Pons (tissue), 1 donor: ENCODE results near the gene KLF16.

Experiments used
- DNase-seq: peaks from one replicate; pipeline ENCODE4 v3.0.0-alpha.2; 2016; ENCODE audit warnings: low spot score

Gene KLF16

DNA sequence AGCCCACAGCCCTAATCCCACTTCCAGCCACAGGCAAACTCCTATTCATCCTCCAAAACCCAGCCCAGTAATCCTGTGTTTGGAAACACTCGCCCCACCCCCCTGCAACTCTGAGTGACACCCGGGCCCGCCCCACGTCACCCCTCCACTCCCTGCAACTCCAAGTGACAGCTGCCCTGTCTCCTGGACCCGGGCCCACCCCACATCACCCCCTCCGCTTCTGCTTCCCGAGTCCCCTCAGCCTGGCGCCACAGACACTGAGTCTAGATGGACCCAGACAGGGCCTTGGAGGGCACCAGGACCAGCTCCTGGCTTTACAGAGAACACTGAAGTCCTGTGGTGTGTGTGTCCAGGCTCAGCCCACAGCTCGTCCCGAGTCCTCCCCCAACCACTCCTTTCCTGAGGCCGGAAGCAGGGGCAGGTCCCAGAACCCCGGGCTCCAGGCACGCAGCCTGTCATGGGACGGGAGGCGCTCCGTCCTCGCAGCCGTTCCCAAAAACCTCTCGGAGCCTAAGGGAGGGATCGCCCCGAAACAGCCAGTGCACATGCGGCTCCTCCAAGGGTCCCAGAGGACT lies 22.8 kb downstream of the KLF16 start:
- no peak for DNase-seq

DNA sequence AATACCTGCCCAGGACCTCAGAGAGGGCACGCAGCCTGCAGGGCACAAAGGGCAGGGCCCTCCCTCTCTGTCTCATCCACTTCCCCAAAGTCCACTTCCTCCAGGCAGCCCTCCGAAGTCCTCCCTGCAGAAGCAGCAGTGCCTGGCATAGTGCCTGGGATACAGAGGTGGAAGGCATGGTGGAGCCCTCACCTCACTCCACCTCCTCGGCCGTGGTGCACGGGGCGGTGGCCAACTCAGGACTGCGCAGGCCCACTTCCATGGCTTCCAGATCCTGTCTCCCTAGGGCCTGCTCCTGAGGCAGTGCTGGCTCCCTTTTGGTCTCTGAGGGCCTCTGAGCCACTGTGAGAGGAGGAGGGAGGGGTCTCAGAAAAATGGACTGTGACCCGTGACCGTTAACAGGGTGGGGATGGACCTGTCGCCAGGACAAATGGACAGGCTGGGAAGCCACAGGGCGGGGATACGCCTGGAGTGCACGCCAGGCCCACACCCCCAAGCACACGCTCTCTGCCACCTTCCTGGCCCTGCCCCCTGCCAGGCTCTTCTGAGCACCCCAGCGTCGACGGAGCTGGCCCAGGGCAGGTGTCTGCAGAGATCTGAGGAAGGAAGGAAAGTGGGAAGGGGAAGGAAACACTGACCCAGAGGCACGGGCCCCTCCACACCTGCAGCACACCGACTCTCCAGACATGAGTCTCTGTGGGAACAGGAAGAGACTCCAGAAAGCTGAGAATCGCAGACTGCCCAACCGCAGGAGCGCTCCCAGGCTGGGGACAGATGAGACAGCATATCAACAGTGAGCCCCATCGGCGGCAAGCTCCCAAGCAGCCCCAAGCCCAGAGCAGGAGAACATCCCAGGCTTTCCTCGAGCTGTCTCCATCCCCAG lies 23.5 kb downstream of the KLF16 start:
- no peak for DNase-seq

DNA sequence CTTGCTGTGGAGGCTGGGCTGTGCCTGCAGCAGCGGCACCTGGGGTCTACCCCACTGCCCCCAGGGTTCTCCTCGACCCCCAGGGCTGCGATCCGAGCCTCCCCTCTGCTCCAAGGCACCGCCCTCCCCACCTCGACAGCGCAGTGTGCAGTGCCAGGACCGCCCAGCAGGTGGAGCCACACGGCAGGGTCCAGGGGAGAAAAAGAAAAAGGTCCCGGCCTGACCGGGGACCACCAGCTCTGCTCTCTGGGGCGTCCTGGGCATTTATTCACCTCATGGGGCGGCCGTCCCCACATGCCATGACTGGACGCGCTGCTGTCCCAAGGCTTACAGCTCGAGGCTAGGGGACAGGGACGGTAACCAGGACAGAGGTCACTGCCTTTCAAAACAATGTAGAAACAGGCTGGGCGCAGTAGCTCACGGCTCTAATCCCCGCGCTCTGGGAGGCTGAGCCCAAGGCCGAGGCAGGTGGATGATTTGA lies 25.7 kb downstream of the KLF16 start:
- no peak for DNase-seq

DNA sequence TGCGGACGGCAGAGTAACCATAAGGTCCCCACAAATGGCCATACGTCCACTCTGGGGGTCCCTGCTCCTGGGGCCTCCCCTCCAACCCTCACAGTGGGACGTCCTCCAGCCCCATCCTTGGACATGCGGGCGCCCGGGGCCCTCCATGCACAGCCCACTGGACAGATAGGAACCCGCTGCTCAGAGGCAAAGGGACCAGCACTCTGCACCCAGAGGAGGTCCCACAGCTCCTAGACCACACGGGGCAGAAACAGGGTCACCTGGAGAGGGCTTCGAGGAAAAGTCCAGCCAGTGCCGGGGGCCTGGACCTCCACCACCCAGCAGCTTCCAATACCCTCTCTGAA lies 26.2 kb downstream of the KLF16 start:
- DNase-seq = no peak

DNA sequence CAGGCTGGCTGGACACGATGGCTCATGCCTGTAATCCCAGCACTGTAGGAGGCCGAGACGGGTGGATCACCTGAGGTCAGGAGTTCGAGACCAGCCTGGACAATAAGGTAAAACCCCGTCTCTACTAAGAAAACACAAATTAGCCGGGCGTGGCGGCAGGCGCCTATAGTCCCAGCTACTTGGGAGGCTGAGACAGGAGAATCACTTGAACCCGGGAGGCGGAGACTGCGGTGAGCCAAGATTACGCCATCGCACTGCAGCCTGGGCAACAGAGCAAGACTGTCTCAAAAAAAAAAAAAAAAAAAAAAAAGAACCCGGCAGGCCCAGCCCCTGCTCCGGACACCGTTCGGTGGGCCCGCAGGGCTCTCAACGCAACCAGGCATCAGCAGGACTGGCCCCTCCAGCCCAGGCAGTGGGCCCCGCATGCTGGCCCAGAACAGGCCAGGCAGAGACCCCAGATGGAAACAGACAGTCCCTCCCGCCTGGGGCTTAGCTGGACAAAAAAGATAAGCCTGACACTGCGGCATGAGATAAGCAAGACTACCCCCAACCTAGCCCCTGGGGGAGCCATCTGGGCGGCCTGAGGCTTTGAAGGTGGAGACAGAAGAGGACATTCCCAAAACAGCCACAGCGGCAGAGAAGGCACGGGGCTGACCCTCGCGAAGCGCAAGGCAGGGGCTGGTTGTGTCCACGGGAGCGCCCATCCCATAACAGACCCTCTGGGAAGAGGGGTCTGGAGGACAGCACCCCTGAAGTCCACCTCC lies 26.7 kb downstream of the KLF16 start:
- DNase-seq = no peak

DNA sequence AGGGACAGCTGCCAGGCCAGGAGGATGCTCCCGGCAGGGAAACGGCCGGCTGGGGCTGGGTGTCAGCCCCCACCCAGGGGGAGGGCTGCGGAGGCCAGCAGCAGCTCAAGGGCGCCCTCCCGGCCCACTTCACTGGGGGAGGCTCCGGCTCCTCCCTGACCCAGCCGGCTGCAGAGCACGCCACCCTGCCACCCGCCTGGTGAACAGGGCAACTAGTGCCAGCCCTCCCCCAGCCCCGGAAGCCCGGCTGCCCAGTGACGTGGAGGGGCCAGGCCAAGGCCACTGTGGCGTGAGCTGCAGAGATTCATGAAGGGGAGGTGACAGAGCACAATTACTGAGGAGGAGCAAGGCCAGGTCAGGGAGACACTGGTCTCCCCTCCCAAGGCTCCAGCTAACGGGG lies 29.8 kb downstream of the KLF16 start:
- no peak for DNase-seq

DNA sequence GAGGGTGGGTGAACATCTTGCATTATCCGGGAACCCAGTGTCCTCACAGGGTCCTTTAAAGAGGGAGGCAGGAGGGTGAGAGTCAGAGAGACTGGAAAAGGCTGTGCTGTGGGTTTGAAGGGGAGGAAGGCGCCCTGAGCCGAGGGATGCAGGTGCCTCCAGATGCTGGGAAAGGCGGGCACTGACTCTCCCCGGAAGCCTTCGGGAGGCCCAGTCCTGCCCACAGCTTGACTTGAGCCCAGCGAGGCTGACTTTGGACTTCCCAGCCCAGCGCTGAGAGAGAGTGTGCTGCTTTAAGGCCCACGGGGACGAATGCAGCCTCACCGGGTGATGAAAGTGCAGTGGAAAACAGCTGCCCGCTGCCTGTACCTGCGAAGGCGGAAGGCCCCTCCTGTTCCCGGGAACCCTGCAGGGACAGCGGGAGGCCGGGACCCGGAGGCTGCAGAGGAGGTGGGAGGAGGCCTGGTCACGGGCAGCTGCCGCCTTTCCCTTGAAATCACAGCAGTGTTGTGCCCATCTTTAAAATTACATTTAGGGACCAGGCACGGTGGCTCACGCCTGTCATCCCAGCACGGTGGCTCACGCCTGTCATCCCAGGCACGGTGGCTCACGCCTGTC lies 31.2 kb downstream of the KLF16 start:
- no peak for DNase-seq

DNA sequence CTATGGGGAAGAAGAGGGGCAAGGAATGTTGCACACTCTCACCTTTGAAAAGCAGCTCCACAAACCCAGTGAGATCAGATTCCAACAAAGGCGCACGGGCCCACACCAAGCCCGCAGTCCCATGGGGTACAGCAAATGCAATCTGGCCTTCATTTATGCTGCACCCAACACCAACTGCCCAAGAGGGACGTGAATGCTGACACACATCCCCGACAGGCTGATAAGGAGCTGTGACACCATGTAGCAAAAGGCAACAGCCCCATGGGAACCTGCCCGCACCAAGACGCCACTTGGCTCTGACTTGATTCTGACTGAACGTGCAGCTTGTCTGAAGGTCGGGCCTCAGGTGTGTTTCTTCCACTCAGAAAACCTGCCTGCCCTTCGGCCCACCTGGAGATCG lies 32.4 kb downstream of the KLF16 start:
- DNase-seq = no peak

DNA sequence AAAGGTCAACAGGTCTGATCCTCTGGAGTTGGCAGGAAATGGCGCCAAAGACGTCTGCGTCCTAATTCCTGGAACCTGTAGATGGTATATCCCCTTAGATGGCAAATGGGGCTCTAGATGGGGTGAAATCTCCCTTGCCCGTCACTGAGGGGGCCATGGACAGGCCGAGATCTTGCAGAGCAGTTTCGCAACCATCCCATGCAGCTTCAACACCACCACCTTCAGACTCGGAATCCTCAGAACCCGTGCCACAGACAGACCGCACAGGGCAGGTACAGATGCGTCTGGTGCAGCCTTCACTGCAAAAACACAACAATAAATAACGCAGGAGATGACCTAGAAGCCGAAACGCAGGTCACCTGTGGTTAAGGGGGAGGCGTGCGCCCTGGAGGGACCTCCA lies 32.8 kb downstream of the KLF16 start:
- no peak for DNase-seq

DNA sequence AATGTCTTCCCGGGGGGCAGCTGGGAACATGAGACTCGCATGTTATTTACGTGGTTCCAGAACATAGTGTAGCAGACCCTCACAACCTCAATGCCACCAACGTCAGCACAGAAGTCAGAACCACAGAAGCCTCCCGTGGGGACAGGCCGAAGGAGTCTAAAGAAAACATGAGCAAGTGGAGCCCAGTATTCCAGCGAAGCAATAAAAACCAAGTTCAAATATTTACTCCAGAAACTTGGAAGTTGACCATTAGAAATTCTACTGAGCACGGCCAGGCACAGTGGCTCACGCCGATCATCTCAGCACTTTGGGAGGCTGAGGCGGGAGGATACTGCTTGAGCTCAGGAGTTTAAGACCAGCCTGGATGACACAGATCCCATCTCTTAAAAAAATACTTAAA lies 33.4 kb downstream of the KLF16 start:
- no peak for DNase-seq

DNA sequence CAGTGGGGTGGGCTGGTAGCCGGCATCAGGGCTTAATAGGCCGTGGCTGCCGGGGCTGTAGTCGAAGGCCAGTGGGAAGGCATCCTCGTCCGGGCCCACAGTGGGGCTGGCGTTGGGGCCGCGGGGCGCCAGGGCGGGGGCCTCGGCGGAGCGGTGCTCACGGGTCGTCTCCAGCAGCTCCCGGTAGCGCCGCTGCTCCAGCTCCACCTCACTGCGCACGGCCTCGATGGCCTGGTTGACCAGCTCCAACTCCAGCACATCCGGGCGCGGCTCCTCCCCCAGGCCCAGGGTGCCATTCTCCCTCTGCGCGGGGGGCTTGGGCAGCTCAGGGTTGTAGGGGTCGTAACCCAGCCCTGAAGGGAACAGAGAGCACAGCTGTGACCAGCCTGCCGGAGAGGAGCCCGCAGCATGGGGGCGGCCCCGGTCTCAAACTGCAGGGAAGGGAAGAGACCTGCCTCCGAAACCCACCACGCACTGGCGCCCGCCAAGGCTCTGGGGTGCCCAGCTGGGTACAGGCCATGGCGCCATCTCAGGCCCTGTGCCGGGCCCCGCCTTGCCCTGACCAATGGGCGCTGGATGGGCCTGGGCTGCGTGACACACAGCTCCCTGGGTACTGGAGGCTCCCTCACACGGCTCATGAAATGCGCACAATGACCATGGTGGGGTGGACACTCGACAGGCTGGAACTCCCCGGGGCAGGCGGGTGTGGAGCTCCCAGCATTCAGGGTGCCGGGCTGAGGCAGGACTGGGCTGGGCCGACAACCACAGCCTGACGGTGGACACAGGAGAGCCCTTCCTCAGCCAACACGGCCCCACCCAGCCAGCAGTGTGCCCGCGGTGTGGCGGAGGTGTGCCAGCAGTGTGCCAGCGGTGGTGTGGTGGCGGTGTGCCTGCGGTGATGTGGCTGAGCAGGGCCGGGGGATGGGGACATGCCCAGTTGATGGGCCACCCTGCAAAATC lies 34.8 kb downstream of the KLF16 start:
- no peak for DNase-seq

DNA sequence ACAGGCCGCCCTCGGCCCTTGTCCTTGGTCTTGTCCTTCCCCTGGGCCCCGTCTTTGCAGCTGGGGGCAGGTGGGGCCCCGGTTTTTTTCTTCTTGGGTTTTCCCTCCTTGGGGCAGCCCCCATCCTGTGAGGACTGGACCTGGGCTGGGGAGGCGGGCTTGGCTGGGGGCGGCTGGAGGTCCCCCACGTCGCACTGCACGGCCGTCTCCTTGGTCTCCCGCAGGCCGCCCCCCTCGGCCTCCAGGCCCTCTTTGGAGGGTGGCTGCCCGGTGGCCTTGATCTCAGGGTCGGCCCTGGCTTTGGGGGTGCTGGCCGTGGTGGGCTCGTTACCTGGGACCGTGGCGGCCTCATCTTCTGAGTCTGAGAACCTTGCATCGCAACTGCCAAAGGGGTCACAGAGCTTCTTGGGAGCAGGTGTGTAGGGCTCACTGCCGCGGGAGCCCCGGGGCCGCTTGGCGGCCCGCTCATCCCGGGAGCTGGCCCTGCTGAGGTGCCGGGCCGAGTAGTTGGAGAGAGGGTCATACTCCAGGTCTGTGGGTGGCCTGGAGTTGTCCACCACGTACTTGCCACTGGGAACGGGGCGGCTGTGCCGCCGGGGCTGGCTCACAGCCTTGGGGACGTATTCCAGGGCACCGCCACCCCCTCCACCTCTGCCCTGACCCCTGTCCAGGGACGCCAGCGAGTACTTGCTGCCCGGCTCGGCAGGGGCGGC lies 35.7 kb downstream of the KLF16 start:
- DNase-seq = no peak

DNA sequence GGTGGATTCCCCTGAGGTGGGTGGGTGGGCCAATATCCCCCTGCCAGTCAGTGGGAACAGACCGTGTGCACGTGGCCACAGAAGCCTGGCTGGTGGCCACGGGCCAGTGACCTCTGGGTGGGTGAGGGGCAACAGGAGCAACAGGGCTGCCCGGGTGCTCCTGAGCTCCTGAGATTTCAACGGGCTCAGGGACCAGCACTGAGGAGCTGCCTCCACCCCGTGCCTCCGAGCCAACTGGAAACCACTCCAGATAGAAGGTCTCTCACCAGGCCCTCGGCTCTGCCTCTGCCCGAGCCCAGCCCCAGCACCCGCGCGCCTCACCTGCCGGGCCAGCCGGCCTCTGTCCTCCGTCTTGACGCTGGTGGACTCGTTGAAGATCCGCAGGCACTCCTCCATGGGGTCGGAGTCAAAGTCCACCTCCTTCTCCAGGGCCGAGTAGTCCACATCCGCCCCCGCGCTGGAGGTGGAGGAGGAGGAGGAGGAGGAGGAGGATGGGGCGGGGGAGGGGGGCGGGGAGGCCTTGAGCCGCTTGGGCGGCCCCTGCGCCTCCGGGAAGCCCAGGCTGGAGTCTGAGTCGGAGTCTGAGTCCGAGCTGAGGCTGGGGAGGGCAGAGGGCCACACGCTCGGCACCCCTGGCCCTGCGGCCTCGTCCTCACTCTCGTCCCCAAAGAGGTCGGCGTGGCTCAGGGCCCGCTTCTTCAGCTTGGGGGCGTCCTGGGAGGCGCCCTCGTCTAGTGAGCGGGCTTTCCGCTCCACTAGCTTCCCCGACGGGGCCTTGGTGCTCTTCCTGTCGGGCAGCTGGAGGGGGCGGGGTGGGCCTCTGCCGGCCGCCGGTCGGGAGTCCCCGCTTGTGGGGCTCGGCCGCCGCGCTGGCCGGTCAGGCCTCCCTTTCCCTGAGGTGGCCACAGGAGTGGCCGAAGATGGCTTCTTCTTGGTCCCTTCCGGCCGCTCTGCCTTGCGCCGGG lies 36.5 kb downstream of the KLF16 start:
- no peak for DNase-seq

DNA sequence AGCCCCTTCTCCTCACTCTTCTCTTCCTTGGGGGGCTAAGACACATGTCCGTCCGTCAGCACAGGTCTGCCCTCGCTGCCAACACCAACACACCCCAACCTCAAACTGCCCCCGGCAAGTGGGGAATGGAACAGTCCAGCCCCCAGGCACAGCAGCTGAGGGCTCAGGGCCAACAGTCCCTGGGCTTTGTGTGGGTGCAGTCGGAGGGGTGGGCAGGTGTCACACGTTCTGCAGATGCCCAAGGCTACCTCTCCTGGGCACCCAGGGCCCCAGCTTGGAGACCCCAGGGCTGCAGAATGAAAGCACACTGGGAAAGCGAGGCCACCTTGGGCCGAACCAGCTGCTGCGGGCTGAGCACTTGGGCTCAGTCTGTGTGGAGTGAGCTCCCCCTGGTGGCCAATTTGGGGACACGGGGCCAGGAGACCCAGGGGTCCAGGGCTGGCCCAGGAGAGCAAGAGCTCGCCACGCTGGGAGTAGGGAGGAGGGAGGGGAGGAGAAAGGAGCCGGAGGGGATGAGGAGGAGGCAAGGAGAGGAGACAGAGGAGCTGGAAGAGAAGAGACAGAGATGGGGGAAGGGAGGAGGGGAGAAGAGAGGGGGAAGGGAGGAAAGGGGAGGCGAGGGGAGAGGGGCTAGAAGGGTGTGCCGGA lies 37.3 kb downstream of the KLF16 start:
- DNase-seq = peak; percentile 45

DNA sequence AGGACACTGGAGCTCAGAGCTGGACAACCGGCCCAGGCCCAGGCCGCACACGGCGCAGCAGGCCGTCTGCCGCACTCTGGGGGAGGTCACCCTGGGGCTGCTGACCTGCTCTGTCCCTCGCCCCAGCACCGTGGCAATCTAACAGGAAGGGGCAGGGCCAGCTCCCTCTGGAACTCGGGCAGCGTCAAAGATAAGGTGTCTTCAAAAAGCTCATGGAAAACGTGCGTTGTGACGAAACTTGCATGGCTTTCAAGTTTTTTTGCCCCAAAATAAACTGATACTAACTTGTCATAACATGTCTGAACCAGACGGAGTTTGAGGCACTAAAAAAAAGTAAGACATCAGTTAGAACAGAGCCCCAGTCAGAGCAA lies 39.1 kb downstream of the KLF16 start:
- DNase-seq = no peak

DNA sequence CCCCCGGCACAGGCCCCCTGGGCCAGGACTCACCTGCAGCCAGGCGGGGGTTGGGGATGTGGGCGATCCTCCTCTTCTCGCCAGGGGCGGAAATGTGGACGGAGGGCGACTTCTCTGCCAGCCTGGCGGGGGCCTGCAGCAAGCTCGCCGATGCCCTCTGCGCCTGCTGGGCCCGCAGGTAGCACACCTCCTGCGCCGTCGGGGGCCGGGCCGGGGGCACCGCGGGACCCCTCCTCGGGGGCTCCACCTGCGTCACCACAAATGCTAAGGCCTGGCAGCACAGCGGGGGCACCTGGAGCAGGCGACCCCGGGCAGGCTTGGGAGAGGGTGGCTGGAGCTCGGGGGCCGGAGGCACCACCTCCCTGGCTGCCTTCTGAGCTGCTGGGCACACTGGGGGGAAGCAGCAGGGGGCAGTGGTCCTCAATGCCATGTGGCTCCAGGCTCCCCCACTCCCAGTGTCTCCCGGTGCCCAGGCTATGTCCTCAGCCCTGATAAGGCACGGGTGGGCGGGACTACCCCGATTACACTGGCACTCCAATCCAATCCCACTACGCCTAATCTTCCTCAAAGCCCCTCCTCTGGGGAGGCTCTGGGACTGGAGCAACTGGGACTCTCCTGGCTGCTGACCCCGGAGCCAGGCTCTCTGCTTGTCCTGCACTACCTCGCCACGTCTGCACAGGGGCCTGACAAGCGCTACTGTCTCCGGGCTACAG lies 39.7 kb downstream of the KLF16 start:
- DNase-seq = no peak

DNA sequence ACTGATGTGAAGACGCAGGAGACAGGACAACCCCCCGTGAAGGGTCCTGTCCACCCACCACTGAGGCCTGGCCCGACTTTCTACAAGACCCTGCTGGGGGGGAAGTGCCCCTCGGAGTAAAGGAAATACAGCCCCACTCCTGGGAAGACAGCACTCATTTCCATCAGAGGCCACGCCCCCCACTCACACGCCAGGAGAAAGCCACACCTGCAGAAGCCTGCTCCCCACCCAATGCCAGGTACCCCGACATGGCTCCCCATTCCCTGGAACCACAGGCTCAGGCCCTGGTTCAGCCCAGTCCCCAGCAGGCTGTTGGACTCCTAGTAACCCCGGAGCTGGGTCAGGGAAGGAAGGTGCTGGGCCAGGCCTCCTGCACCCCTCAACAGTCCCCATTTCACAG lies 40.4 kb downstream of the KLF16 start:
- DNase-seq = no peak

DNA sequence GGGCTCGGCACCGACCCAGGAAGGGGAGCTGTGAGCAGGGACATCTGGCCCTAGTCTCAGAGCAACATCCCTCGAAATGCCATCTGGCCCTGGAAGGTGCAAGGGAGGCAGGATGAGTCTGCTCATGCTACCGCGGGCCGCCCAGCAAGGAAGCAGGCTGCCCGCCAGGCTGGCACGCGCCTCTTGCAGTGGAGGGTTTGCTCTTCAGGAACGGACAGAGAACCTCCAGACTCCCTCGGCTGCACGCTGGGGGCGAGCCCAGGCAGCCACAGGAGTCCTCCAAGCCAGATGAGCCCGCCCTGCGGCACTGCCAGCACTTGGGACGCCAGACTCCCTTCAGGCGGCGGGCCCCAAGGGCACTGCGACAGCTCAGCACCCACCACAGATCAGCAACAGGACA lies 41.2 kb downstream of the KLF16 start:
- no peak for DNase-seq
